Measurements from ENCODE around the gene AKNA.

GRCh38 chr9:114304416-114305188 lies 83.2 kb downstream of the AKNA start:
- TF ChIP-seq CTCF (IDR thresholded peaks at IDR 0.05): no peak
- TF ChIP-seq POLR2AphosphoS5 (IDR thresholded peaks at IDR 0.05; ENCODE audit: low read depth, low read length): no peak
- TF ChIP-seq REST (IDR thresholded peaks at IDR 0.05; ENCODE audit: insufficient read depth in 1 of 2, low read depth in 2 of 2, low read length in 1 of 2): no peak
- TF ChIP-seq SIN3A (IDR thresholded peaks at IDR 0.05; ENCODE audit: borderline replicate concordance, insufficient read depth, low read depth, low read length): no peak
